Middle frontal gyrus (tissue), 1 donor: ENCODE measurements around the gene LAIR1.
"Not testable (repeated sequence)": the region's sequence is repeated elsewhere in the genome, so short reads cannot be mapped to it uniquely, and the experiment has no call there.

ENCODE experiments used
- DNase-seq: peaks from one replicate; pipeline ENCODE4 v3.0.0-alpha.2; 2015; ENCODE audit warnings: low spot score; ENCODE audit errors: extremely low spot score

LAIR1 gene, protein sequence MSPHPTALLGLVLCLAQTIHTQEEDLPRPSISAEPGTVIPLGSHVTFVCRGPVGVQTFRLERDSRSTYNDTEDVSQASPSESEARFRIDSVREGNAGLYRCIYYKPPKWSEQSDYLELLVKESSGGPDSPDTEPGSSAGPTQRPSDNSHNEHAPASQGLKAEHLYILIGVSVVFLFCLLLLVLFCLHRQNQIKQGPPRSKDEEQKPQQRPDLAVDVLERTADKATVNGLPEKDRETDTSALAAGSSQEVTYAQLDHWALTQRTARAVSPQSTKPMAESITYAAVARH

DNA sequence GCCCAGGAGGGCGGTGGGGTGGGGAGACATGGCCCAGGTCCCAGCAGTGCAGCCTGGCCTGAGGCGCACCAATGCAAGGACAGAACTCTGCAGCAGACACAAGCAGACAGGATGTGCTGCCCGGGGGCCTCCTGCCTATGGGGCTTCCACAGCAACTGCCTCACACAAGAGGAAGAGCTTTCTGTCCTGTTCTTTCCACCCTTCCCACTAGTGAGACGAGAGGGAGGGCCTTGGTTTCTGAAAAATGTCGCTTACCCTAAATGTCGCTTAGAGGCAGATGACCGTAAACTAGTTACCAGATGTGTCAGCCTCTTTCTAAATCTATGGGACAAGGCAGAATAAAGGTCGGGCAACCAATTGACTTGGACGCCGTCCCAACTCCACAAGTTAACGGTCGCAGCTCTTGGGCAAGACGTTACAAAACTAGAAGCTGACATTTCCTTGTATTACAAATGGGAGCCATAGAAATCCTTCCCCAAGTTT, at the start of gene LAIR1:
Gene LAIR1 (minus strand): TSS at position 157 of the 483 bp plus-strand sequence. CDS start 127 bp downstream, at position 30.
- no peak for DNase-seq

DNA sequence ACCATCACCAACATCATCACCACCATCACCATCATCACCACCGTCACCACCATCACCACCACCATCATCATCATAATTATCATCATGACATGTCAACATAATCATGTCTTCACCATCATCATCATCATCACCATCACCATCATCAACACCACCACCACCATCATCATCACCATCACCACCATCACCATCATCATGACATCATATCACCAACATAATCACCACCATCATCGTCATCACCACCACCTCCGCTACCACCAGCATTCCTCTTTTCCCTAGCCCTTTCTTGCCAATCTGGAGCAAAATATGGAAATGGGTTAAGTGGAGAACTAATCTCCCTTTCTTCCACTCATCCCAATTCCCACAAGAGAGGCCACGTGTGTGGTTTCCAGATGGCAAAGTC, 49.4 kb upstream of the LAIR1 start:
- DNase-seq: no peak

DNA sequence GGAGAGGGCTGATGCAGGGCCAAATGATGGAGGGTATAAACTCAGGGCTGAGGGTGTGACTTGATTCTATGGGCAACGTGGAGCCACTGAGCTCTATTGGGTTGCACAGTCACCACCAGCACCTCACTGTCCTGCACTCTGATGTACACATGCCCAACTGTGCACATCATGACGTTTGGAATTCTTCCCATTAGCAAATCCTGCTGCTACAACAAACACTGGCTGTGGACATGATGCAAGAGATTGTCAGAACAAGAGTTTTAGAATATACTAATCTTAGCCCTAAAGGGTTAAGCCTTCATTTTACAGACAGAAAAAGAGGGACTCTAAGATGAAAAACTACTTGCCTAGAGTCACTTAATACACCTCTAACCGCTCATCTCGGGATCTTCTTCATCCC, 48.1 kb upstream of the LAIR1 start:
- DNase-seq: no peak

DNA sequence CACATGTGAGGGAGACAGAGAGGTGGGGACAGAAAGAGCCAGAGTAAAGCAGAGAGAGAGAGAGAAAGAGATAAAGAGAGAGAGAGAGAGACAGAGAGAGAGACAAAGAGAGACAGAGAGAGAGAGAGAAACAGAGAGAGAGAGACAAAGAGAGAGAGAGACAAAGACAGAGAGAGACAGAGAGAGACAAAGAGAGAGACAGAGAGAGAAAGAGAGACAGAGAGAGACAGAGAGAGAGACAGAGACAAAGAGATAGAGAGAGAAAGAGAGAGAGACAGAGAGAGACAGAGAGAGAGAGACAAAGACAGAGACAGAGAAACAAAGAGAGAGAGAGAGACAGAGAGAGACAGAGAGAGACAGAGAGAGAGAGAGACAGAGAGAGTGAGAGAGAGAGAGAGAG, 46.3 kb upstream of the LAIR1 start:
- no peak for DNase-seq

DNA sequence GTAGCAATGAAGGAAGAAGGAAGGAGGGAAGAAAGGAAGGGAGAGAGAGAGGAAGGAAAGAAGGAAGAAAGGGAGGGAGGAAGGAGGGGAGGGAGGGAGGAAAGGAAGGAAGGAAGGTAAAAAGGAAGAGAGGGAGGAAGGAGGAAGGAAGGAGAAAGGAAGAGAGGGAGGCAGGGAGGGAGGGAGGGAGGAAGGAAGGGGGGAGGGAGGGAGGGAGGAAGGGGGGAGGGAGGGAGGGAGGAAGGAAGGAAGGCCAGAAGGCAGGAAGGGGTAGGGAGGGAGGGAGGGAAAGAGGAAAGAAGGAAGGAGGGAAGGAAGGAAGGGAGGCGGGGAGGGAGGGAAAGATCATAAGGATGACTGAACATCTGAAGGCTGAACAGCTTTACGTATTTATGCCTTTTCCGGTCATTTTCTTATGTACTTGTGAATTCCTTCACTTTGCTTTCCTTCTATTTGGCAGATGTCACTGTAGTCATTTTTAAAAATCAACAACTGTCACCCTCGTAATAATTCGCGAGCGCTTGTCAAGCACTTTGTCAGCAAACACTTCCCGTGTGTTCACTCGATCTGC, 43.8 kb upstream of the LAIR1 start:
- no peak for DNase-seq

DNA sequence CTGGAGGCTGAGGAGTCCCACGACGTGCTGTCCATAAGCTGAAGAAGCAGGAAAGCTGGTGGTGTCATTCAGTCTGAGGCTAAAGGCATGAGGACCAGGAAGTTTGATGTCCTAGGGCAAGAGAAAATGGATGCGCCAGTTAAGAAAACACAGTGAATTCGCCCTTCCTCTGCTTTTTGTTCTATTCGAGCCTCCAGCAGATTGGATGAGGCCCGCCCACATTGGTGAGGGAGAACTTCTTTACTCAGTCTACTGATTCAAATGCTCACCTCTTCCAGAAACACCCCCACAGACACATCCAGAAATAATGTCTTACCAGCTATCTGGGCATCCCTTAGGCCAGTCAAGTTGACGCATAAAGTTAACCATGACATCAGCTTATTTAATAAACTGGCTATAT, 43.0 kb upstream of the LAIR1 start:
- DNase-seq: no peak

DNA sequence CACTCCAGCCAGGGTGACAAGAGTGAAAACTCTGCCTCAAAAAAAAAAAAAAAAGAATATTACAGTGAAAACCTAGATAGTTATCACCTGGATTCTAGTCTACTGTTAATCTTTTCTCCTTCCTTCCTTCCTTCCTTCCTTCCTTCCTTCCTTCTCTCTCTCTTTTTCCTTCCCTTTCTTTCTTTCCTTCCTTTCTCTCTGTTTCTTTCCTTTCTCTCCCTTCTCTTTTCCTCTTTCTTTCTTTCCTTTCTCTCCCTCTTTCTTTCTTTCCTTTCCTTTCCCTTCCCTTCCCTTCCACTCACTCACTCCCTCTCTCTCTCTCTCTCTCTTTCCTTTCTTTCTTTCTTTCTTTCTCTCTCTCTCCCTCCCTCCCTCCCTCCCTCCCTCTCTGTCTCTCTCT, 40.9 kb upstream of the LAIR1 start:
- no peak for DNase-seq

DNA sequence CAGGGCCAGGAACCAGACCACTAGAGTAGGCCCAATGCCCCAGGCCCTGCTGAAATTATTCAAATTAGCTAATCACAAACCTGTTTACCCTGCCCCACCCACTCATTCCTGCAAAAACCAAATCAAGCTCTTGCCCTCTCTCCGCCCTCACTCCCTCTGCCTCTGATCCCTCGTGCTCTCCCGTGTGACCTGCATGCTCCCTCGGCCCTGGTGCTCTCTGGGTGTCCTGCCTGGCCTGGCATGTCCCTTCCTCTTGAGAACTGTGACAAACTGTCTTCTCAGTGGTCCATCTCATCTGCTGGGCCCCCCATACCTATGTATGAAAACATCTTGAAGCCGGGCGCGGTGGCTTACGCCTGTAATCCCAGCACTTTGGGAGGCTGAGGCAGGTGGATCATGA, 38.3 kb upstream of the LAIR1 start:
- no peak for DNase-seq

DNA sequence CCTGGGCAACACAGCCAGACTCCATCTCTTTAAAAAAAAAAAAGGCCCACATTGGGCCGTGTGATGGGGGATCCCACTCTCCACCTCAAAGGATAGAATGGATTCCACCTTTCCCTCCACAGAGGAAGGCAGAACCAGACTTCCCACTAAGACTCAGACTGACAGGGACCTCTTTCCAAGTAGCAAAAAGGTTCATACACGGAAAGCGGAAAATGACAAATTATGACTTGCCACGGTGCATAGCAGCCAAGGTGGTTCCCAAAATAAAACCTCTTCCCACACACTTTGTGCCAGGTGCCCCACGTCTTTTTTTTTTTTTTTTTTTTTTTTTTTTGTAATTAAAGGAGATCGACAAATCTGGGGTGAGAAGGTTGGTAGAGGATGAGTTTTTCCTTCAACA, 36.2 kb upstream of the LAIR1 start:
- DNase-seq: no peak

DNA sequence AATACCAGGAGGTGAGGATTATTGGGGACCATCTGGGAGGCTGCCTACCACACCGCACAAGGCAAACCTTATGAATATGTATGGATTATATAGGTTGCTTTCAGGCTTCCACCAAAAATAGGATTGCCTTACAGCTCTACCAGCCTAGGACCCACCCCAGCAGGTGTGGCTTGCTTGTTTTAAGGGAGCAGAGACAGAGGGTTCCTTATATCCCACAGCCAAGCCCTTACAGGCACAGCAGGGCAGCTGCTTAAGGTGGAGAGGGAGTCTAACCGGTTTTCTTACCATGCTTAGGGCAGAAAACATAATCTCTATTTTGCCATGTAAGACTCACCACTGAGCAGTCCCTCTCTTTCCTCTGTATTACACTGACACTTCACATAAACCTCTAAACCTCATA, 34.5 kb upstream of the LAIR1 start:
- no peak for DNase-seq

DNA sequence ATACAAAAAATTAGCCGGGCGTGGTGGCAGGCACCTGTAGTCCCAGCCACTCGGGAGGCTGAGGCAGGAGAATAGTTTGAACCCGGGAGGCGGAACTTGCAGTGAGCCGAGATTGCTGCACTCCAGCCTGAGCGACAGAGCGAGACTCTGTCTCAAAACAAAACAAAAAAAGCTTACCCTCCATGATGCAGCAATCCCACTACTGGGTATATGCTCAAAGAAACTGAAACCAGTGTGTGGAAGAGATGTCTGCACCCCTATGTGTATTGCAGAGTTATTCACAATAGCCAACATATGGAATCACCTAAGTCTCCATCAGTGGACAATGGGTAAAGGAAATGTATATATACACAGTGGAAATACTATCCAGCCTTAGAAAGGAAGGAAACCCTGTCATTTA, 31.0 kb upstream of the LAIR1 start:
- DNase-seq: no peak

DNA sequence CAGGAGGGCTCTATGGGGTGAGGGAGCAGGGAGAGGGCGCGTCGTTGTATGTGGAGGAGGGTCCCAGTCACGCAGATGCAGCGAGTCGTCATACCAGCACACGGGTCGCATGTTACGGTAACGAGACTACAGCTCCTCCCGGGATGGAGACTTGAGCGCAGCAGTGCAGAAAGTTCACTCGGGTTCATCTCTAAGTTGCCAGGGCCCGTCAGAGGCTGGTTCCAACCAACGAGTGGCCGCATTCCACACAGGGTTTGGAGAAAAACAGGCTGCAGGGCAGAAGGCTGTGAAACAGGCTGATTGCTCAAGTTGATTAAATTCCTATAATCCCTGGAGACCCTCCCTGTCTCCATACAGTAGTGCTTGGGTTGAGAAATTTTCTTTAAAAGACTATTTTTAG, 28.6 kb upstream of the LAIR1 start:
- DNase-seq: no peak

DNA sequence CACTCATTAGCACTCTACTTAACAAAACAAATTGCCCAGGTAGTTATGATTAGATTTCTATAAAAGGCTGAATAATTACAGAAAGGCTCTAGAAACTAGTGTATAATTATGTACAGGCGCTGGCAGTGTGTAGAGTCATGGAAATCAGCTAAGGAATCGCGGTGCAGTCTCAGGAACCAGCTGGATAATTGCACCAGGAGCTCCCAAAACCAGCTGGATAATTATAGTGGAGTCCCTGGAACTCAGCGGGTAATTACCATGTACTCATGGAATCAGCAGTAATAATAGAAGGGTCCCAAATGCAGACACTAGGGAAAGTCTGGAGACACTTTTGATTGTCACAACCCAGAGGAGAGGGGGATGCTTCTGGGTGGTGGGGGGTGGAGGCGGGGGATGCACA, 27.4 kb upstream of the LAIR1 start:
- DNase-seq: no peak

DNA sequence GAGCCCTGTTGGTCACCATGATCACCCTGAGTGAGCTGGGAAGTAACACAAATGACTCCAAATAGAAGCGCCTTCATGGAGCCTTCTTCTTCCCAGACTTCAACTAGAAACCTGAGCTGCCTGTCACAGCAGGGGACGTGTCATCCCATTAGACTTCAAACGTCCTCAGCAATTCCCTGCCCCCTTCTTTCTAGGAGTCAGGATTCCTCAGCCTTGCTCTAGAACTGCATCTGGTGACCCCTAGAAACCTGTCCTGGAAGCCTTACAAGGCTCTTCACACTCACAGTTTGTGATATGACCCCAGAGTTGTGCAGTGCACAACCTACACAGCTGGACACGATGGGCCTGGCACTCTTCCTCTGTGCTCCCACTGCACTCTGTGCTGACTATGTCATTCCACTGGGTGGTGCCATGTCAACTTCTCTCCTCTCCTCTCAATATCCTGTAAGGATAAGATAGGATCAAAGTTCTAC, 26.9 kb upstream of the LAIR1 start:
- no peak for DNase-seq

DNA sequence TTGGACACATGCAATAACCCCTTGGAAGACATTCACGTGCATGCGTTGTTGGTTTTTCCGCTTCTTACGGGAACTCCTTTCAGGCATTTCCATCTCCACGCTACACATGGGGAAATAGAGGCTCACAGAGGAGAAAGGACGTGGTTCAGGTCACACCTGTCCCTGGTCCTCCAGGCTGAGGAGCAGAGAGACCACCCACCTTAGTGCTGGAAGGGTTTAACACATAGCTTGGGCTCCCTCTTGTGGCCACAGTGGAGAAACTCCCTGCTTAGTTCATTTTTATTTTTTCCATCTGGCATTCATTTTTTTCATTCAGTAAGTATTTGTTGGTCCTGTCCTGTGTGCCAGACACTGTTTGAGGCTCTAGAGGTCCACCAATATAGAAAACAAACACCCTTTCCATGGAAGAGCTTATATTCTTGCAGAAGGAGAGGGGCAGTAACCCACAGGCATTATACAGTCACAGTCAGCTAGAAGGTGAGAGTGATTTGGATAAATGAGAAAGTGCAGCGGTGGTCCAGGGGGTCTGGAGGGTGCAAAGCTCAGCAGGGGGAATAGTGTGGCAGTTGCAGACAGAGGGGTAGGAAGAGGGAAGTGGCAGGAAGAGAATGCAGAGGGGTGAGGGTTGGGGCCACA, 26.3 kb upstream of the LAIR1 start:
- no peak for DNase-seq

DNA sequence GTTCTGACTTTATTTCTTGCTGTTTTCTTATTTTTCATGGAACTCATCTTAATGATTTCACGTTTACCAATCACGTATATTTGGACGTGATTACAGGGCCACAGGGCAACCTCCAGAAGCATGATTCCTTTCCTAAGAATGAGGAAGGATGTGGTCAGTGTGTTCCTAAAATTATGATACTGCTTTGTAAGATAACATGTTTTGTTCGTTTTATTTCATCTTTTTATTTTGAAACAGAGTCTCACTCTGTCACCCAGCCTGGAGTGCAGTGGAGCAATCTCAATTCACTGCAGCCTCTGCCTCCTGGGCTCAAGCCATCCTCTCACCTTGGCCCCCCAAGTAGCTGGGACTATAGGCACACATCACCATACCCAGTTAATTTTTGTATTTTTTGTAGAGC, 24.8 kb upstream of the LAIR1 start:
- DNase-seq: no peak

DNA sequence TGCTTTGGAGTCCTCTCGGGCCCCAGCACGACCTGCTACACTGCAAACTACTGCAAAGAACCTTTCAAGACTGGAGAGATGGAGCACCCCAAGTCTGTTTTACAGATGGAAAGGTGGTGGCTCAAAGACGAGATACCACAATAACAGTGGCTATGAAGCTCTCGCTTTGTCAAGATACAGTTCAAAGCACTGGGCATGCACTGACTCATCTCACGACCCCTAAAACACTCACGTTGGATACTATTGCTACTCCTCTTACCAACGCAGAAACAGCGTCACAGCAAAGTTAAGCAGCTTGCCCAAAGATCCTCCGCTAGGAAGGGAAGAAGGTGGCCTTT, 24.0 kb upstream of the LAIR1 start:
- DNase-seq: no peak

DNA sequence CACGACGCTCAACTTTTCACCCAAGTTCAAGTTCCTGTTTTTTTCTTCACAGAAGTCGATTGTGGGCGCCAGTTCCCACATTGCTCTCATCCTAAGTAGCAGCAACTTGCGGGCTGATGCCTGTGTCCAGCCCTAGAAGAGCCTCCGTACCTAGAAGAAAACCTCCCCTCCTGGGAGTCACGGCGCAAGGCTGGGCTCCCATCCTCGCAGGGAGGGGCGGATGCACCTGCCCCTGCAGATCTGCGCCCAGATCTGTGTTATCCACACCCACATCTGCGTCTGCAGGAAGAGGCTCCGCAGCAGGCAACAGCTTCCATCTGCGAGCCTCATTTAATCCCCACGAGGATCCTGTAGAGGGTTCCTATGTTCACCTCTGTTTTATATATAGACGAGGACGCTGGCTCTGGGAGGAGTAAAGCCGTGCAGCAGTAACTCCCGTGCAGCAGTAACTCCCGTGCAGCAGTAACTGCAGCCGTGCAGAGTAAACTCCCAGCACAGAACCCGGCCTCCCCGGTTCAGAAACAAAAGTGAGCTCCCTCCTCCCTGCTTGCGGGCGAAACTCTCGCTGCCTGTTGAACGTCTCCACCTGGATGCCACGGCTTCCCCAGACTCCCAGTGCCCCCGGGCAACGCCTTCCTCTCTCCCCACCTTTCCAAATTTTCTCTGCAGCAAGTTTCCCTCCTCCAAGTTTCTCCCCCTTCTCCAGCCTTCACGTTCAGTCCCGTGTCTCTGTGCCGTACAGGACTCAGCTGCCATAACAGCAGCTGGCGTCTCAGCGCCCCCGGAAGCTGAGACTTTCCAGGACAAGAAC, 23.5 kb upstream of the LAIR1 start:
- DNase-seq: no peak

DNA sequence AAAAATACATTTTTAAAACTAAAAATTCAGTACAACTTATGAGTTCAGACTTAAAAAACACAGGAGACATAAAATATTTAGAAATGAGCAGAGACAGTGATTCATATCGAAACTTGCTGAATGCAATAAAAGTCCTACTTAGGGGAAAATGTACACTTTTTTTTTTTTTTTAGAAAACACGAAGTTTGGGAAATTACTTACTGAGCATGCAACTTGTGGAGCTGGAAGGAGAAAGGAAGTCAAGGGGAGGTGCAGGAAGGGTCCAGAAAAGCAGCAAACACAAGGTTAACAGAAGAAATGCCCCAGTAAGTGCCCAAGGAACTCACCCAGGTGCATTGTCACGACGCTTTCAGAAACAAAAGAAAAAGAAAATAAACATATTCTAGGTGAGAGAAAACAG, 18.6 kb upstream of the LAIR1 start:
- DNase-seq: no peak

DNA sequence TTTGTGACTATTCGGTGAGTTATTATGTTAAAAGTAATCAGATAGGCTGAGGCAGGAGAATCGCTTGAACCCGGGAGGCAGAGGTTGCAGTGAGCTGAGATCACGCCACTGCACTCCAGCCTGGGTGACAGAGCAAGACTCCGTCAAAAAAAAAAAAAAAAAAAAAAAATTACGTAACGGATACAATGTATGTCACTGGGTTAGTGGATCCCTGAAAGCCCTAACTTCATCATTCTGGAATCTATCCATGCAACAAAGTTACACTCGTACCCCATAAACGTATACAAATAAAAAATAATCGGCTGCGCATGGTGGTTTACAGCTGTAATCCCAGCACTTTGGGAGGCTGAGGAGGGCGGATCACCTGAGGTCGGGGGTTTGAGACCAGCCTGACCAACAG, 17.3 kb upstream of the LAIR1 start:
- not testable (repeated sequence) for DNase-seq

DNA sequence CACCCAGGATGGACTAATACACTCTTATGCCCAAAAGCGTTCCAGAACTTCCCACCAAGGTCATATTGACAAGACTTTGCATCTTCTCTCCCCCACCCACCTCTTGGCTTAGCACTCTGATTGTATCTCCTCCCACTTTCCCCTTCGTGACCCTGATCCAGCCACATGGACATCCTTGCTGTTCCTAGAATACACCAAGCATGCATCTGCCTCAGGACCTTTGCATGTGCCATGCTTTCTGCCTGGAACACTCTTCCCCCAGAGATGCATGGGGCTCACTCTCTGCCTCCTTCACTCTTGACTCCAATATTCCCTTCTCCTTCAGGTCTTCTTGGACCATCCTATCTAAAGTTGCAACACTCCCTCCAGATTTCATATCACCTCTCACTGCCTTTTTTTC, 16.2 kb upstream of the LAIR1 start:
- no peak for DNase-seq

DNA sequence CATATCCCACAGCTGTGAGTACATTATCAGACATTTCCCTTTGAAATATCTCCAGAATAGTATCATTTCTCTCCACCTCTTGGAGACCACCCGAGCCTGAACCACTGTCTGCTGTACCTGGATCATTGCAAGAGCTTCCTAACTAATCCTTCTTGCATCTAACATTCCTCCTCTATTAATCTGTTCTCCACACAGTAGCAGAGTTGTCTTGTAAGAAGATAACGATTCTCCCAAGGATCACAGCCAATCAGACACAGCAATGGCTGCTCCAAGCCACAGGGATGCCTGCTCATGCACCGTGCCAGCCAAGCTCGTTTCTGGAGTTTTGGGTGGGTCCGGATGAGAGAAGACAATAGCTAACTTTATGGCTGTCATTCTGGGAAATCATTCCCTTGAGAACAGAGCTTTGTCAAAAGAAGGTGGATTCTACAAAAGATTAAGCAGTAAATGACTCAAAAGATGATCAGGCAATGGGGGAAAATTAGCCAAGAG, 14.5 kb upstream of the LAIR1 start:
- no peak for DNase-seq
